ENCODE measurements around the gene RSPH9.
A peak's percentile ranks its signal among the peaks of the same experiment; 100 is the strongest.
"Not testable (repeated sequence)": the region's sequence is repeated elsewhere in the genome, so short reads cannot be mapped to it uniquely, and the experiment has no call there.

Gene RSPH9

DNA sequence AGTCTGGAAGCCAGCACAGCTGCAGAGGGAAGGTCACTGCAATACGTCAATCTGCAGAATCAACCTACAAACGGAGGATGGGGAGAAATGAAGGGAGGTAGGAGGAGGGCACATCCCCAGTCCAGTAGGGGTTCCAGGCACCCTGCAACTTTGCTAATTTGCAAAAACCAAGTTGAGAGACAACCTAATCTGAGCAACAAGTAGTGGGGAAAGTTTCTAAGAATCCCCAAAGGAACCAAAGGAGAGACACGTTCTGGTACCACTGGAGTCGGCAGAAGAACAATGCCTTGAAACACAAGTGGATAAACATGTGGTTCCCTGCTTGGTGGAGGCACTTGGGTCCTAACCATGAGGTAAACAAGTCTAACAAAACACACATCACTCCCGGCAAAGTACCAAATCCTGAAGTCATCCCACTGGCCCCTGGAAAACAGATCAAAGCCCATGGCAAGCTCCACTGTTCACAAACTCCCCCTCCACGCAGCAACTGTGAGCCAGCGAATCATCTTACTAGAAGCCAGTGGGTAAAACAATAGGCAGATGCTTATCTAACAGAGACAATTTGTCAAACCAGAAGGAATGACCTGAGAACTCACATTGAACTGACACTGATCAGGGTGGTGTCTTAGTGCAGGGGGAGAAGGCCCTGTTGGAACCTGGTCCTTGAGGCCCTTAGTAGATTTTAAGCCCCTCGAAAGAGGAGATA lies 38.0 kb downstream of the RSPH9 start:
- DNase-seq (ENCODE audit: low spot score), result no peak

DNA sequence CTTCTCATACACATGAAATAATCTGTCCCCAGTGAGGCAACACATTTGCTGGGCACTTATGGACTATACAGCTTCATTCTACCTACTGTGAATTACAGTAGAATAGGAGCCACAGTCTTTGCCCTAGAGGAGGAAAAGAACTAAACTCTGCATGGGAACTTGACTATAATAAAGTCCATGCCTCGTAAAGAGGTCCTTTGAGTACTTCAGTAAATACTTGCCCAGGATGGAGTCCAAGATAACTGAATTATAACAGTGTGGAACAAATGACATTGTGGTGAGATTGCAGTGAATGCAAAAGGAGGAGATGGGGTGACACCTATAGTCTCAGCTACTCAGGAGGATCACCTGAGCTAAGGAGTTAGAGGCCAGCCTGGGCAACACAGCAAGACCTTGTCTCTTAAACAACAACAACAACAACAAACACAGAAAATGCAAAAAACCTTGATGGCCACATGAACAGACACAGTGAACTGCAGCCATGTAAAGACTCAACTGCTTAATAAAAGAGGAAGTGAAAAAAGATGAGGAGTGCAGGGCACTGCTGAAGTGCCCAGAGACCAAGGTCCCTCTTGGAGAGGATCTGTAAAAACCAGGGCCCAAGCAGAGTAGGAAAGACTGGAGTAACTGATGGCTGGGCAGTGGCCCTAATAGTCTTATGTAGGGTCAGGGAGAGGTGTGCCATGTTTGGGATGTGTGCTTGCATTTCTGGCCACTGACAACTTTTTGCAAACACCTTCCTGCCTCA lies 39.0 kb downstream of the RSPH9 start:
- DNase-seq (ENCODE audit: low spot score), result no peak

DNA sequence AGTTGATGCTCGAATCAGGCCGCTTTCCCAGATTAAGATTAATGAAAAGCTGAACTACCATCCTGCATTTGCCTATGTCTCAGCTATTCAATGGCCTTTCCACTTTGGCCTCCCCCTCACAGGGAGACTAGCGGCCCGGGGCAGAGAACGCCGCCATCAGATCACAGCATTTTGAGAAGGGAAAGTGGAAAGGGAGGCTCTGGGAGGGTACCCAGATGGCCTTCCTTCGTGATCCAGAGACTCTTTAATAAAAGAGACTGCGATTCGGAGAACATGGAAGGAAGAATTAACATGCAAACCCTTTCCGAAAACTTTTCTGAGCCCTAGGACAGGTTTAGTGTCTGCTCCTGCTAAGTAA lies 42.2 kb downstream of the RSPH9 start:
- no peak for DNase-seq (ENCODE audit: low spot score)

DNA sequence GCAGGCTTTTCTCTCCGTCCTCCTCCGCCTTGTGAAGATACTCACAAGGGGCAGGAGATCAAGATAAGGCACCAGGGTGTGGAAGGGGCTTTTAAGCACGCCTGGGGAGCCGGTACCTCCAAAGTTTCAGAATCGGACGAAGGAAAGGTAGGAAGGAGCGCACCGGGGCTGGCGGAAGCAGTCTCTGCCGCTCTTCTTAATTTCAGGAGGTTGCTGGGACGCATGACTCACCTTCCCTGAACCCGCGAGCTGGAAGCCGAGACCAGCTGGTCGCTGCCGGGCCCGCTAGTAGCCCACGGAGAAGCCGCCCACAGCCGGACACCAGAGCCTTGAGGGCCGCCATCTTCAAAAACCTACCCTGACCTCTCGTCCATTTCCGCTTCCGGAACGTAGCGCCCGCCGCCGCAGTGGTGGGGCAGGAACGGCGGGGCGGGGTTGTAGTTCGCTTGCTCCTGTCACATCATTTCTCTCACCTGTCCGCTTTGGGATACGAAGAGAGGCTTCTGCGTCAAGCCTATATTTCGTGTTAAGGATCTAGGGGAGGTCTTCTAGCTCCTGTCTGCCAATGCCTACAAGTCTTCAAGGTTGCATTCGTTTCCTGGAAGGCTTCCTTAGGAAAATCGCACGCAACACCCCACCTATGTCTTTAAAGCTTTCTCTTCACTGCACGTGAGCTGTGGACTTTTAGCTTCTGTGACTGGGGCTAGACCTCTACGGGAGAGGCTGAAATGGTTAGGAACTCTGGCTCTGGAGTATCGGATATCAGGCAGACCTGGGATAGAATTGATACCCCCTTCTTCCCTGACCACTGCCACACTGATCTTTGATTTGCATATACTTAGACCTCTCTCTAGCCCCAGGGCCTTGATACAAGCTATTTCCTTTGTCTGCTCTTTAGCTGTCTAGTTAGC lies 42.9 kb downstream of the RSPH9 start, which contains the start of gene MRPS18A:
Gene MRPS18A, minus strand, starts transcription at position 355 of the 911 bp plus-strand sequence. Its CDS starts 12 bp downstream, at position 343.
- DNase-seq (ENCODE audit: low spot score), result peak; percentile 66

DNA sequence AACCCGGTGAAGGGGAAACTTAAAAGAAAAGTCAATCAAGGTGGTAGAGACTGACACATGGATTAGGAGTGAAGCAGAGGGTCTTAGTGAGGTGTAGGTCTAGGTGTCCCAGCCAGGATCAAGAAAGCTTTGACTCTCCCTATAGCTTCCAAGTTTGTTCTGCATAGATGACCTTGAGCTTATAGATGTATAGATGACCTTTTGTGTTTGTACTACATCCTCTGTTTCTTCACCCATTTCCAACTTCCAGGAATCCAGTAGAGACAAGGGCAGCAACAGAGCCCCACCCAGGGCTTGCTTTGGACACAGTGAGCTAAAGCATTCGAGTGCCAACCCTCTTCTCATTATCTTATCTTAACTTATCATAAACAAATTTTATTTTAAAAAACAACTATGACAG lies 44.6 kb downstream of the RSPH9 start:
- no peak for DNase-seq (ENCODE audit: low spot score)

DNA sequence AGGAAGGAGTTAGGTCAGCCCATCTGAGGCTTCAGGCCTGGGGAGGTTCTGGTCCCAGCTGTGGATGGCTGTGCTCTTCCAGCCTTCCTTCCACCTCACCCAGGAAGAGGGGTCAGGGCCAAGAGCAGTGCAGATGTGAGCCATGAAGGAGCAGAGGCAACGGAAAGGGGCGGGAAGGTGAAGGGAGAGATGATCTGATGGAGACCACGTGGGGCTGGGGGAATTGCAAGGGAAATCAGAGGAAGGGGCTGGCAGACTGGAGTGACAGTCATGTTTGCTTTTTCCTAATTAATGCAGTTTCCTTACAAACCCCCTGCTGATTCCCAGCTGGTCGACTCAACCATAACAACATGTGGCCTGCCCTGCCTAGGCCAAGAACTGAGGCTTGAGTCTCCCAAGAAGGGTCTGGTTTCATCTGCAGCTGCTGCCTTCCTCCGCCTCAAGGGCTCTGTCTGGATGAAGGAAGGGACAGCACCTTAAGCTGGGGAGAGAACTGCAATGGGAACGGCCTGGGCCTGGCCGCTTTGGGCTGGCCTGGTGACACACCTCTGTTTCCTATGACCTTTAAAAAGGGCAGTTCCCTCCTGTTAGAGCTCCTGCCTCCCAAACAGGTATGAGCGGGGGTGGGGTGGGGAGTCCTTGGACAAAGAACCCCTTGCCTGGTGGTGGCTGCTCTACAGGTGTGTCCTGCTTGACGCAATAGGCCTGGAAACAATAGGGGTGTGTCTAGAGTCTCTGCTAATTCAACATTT lies 50.6 kb downstream of the RSPH9 start:
- peak; percentile 52 for DNase-seq (ENCODE audit: low spot score)

DNA sequence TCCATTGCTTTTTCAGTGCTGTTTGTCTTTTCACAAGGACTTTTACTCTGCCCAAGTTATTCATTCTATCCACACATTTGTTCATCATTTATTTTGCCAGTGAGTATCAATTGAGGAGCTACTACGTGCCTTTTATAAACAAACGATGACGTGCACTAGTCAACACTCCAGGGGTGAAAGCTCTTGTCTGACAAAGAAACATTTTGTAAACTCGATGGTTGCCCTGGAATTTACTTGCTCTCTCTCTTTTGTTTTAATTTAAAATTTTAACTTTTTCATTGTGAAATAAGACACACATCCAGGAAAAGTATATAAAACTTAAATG lies 51.1 kb downstream of the RSPH9 start:
- DNase-seq (ENCODE audit: low spot score), result no peak

DNA sequence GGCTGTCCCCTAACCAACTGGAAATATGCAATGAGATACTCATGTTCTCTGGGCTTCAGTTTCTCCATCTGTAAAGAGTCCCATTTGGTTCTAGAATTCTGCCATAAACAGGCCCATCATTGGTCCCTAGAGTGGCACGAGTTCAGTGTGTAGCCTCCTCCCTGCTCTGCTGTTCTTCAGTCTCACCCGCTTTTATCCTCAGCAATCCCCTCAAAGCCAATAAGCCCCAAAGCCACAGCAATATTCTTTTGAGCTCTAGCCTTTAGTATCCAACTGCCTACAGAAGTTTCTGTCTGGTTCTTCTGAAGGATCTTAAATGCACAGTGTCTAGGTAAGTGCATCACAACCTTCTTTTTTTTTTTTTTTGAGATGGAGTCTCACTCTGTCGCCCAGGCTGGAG lies 52.6 kb downstream of the RSPH9 start:
- no peak for DNase-seq (ENCODE audit: low spot score)

DNA sequence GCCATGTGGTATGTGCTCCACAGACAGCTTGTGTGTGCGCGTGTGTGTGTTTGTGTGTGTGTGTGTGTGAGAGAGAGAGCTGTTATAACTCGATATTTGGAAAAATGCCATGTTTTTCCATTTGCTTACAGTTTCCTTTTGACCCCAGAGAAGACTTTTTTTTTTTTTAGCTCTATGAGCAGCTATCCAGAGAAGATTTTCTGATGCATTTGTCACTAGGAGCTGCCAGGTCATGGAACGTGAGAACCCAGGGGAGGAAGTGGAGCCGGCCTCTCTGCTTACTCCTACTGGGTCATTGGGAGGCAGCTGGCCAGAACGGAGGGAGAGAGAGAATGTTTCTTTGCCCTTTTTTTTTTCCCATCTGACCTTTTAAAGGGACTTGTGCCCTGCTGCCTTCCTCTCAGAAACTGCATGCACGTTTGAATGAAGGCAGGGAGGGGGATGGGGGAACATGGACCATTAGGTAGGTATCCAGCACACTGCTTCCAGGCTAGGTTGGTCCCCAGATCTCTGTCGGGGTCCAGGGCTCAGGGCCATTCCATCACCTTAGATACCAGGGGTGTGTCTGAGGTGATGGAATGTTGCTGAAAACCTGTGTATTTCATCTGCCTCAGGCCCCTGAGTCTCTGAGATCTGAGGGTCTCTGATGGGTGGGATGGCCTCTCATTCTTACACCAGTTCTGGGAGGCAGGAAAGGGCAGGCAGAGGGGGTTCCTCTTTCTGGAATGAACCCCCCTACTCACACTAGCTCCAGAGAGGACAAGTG lies 53.9 kb downstream of the RSPH9 start:
- DNase-seq (ENCODE audit: low spot score), result no peak

DNA sequence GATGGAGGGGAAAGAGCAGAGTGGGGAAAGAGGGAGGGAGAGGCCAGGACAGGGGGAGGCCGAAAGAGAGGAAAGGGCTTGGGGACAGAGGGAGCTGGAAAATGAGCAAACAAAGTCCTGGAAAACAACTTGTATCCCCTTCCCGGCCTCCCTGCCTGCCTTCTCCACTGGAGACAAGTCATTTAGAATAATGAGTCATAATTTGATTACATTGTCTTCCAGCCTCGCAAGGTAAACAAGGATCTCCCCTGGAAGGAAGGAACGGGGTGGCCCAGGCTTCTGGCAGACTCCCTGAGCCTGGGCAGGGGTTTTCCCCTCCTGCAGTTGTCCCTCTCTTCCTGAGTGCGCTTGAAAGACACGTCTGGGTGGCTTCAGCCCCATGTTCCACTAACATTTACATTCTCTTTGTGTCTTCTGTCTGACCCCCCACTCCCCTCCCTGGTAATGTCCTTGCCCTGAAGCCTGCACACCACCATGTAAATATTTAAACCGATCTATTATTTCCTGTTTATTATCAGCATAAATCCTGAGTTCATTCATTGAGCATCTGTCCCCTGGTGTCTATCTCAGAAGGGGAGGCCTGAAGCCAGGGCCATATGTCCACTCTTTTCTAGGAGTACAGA lies 54.8 kb downstream of the RSPH9 start:
- peak; percentile 52 for DNase-seq (ENCODE audit: low spot score)

DNA sequence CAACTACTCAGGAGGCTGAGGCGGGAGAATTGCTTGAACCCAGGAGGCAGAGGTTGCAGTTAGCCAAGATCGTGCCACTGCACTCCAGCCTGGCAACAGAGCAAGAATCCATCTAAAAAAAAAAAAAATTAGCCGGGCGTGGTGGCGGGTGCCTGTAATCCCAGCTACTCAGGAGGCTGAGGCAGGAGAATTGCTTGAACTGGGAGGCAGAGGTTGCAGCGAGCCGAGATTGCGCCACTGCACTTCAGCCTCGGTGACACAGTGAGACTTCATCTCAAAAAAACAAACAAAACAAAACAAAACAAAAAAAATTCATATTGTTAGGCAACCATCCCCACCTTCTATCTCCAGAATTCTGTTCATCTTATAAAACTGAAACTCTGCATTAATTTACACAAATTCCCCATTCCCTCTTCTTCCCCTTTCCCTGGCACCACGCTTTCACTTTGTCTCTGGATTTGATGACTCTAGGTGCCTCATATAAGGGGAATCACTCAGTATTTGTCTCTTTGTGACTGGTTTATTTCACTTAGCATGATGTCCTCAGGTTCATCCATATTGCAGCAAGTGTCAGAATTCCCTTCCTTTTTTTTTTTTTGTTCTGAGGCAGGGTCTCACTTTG lies 56.2 kb downstream of the RSPH9 start:
- not testable (repeated sequence) for DNase-seq (ENCODE audit: low spot score)

DNA sequence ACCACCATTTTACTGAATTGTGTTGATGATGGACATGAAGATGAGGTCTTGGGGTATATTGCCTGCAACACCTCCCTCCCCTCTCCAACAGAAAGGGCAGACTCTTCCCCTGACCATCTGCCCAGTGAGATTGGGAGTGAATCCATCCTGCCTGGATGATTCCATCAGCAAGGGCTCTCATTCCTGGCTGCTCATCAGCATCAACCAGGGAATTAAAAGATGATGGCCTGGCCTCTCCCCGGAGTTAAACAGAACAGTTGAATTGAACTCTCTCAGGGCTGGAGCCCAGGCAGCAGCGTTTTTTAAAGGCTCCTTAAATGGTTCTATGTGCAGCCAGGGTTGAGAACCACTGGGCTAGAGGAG lies 57.3 kb downstream of the RSPH9 start:
- no peak for DNase-seq (ENCODE audit: low spot score)

DNA sequence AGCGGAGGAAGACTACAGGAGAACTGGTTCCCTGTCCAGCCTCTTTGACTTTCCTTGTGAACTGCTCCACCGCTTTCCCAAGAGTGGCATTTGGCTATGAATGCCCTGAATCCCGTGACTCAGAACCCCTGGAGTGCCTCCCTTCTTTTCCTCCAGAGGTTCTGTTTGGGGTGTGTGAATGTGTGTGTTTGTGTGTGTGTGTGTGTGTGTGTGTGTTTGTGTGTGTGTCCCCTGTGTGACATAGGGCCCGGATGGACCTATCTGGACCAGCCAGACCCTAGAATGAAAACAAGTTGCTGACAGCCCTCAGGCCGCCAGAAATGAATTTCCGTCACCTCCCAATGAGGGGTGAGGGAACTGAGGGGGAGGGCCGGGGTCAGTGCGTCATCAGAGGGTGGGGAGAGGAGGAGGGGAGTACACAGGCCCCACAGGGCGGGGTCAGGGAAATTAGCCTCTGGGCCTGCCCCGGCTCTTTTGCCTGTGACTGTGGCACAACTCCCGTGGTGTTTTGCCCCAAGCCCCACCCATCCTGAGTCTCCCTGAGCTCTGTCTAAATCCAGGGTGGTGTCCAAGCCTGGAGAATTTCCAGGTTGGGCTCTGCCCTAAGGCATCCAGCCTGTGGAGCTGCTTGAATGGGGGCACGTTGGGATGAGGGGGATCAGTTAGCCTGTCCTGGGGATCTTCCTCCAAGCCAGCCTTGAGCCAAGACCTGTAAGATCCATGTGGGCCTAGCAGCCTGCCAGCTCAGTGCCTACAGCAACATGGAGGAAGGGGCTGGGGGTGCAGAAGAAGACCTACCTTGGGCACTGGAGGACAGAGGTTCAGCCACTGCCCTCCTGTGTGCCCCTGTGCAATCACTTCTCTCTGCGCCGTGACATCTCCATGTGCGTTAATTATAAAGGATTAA lies 58.0 kb downstream of the RSPH9 start:
- peak; percentile 88 for DNase-seq (ENCODE audit: low spot score)

DNA sequence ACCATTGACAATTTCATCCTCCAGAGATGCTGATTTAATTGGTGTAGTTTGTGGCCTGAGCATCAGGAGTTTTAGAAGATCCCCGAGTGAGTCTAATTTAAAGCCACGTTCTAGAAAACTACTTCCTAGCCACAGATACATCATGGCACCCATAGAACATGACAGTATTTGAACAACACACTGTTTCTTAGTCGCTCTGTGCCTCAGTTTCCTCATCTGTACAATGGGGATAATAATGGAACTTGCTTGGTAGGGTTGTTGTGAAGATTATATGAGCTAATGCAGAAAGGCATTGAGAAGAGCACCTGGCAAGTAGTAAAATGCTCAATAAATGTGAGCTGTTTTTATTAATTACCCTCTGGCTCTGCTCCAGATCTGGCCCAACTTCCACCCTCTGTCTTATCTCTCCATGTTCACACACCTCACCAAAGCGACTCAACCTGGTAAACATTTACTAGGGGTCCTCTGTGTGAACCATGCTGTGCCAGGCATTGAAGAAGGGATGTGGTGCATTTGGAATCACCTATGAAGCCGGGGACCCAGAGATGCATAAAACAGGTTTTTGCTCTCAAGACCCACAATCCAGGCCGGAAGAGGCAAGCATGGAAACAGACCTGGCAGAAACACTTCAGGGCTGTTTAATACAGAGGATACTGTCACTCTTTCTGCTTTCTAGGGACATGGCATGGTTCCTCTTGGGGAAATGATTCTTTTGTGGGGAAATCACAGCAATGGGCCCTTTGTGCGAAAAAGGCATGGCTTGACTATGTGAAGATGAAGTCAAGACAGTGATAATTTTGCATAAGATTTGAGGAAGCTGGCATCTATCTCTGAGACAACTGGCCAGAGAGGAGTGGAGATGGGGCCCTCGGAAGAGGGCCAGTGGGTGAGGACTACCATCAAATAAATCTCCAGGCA lies 58.9 kb downstream of the RSPH9 start:
- no peak for DNase-seq (ENCODE audit: low spot score)

DNA sequence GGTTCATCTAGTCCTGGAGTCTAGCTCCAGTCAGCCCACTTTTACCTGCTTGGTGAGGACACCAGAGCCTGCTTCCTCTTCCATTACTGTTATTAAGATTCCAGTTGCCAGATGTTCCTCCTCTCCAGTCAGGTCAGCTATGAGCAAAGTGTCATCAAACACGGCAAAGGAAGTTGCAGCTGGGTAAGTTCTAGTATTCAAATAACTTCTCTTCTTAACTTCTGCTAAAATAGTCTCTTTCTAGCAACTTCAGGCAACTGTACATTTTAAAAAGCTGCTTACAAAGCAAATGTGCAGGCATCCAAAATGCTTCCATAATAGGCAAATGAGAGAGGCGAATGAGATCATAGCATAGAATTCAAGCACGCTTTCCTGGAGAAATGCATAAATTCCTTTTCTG lies 61.2 kb downstream of the RSPH9 start:
- no peak for DNase-seq (ENCODE audit: low spot score)

DNA sequence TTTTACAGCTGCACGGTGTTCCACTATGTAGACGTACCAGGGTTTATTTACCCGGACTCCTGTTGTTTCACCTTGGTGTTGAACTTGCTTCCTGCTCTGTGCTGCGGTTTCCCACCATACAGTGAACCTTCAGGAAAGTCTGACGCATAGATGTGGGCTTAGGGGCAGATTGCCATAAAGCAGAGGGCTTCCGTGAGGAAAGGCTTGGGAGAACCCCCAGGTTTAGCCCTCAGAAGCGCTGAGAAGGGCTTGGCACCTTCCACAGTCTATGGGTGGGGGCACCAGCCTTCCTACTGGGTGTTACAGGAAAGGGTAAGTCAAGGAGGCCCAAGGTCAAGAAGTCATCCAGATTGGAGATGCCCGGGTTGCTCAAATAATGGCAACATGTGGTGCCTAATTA lies 62.0 kb downstream of the RSPH9 start:
- DNase-seq (ENCODE audit: low spot score), result no peak

DNA sequence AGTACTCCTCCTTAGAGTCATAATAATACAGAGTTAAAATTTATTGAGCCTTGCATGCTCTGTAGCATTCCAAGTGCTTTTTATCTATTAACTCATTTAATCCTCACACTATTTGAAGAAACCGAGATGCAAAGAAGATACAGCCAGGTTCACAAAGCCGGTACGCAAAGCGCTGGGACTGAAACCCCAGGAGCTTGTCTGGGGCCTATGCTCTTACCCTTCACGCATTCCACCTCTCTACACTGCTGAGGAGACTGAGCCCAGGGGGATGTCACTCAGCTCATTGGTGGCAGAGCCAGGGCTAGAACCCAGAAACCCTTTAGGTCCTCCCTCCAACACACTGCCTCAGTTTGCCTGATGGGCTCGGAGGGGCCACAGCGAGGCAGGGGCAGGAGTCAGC lies 62.4 kb downstream of the RSPH9 start:
- DNase-seq (ENCODE audit: low spot score), result no peak

DNA sequence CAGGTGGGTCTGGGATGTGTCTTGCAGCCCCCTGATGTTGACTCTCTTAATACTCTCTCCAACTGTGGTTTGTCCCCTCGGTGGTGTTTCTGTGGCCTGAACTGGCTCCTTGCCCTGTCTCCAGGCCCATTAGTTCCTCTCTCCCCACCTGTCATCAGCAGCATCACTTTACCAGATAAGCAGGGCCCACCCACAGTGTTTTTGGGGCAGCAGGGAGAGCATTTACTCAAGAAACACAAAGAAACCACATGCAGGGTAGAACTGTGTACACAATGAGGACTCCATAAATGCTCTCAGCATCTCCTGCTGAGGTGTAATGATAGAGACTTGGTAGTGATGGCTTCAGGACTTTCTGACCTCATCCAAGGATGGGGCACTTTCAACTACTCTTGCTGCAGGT lies 62.9 kb downstream of the RSPH9 start:
- no peak for DNase-seq (ENCODE audit: low spot score)

Data from SK-N-DZ (cell line).